Lower leg skin (tissue), 4 donors: ENCODE measurements around the gene FOSL2. TPM values are rescaled to one million over a fixed set of nuclear protein-coding genes. Genes with fewer than 3 reads are reported as not detected.

ENCODE experiments used
- DNase-seq, 2 donors: peaks; one replicate each; pipeline ENCODE4 v3.0.0-alpha.2; 2019; ENCODE audit warnings: low spot score in 2 of 2
- H3K4me3 ChIP-seq: fragments of 200-600 bp; sonication (generic); 2 replicates; pipeline ENCODE4 v1.5.1; 2017; ENCODE audit warnings: mild to moderate bottlenecking, low read depth; ENCODE audit not compliant: poor library complexity, severe bottlenecking
- CTCF ChIP-seq, 3 donors: fragments of 450-650 bp; IDR thresholded peaks; one replicate each; pipeline ENCODE4 v1.5.1; 2016; ENCODE audit warnings: antibody characterized with exemption in 3 of 3, mild to moderate bottlenecking in 3 of 3, moderate library complexity in 2 of 3
- POLR2A ChIP-seq, 2 donors: fragments of 450-650 bp; IDR thresholded peaks; one replicate each; pipeline ENCODE4 v1.6.1; 2016 to 2017; ENCODE audit warnings: antibody characterized with exemption in 2 of 2, mild to moderate bottlenecking in 1 of 2, moderate library complexity in 1 of 2
- WGBS, 2 donors: methylation state at CpG; one replicate each; pipeline ENCODE4 v1.1.5; 2018; 5-methylcytosine and 5-hydroxymethylcytosine counted together
- intact Hi-C: fragments of 100-400 bp; cut with DNase I; formaldehyde crosslinking; loops from one replicate; pipeline ENCODE4 v1.15.0; 2023; ENCODE audit warnings: low total_unique reads
- total RNA-seq, 4 donors: library from RNA; depleted of rRNA; stranded (reverse); fragments of >200 nt; gene quantifications; one replicate each; pipeline ENCODE4 v1.1.0, GENCODE V29; 2016

The FOSL2 gene
- total RNA-seq, 4 donors from 2014 or later = 189 to 423 (median 301) TPM

GRCh38 chr2:28429636-28430376, 37.1 kb downstream of the FOSL2 start:
- DNase-seq = no peak
- TF ChIP-seq POLR2A (IDR thresholded peaks at IDR 0.05) = no peak
- 81 to 91% methylated on average over 3 of the region's 3 CpGs for WGBS, 2 donors
- intact Hi-C loops = no loop called here
- H3K4me3 ChIP-seq = no peak overlapping the region

DNA sequence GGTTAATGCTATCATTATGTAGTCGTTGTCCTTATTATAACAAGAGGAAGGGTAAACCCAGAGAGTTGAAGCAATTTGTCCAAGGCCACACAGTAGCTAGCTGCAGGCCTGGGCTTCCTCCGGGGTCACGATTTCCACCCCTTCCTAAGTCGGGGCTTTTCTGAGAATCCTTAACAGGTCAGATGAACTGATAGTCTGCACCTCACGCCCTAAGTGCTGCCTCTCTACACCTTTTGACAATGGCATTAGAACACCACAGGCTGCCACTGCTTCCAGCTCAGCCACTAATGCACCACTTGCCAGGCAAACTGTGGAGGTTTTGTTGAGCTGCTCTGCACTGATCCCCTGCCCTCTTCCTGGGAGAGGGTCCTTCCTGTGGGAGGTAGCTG, 37.7 kb downstream of the FOSL2 start:
- TF ChIP-seq CTCF (IDR thresholded peaks at IDR 0.05) (no peak), POLR2A (IDR thresholded peaks at IDR 0.05) (no peak)
- WGBS, 2 donors = 83 to 92% methylated on average over 5 of the region's 5 CpGs
- no peak for DNase-seq
- intact Hi-C loops = no loop called here
- no peak overlapping the region for H3K4me3 ChIP-seq

- no peak for DNase-seq
Measured at GRCh38 chr2:28430788-28431418, 38.2 kb downstream of the FOSL2 start.

GRCh38 chr2:28431741-28432140, 39.1 kb downstream of the FOSL2 start:
- 93 to 94% methylated on average over 4 of the region's 4 CpGs for WGBS, 2 donors
- H3K4me3 ChIP-seq = no peak overlapping the region
- TF ChIP-seq CTCF (IDR thresholded peaks at IDR 0.05) = no peak
- no peak for TF ChIP-seq POLR2A (IDR thresholded peaks at IDR 0.05)

More at GRCh38 chr2:28430788-28431418, 38.2 kb downstream of the FOSL2 start:
- TF ChIP-seq CTCF (IDR thresholded peaks at IDR 0.05) = no peak
- no peak for TF ChIP-seq POLR2A (IDR thresholded peaks at IDR 0.05)
- intact Hi-C loops = no loop called here
- no peak overlapping the region for H3K4me3 ChIP-seq
- 72 to 81% methylated on average over 6 of the region's 6 CpGs for WGBS, 2 donors

DNA sequence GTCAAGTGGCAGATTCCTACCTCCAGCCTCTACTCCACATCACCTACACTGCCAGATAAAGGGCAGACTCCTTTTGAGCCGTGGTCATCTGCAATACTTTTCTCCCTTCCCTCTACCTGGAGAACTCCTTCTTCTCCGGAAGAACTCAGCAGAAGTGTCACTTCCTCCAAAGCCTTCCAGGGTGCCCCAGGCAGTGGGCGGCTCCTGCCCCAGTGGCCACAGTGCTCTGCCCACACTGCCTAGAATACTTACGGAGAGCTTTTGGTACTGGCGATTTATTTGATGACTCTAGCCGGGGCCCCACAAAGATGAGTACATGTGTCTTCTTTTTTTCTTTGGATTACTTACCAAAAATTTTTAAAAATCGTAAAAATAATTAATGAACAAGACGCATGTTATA, 39.7 kb downstream of the FOSL2 start:
- TF ChIP-seq CTCF (IDR thresholded peaks at IDR 0.05) = no peak
- TF ChIP-seq POLR2A (IDR thresholded peaks at IDR 0.05) = no peak
- intact Hi-C loops = no loop called here
- WGBS, 2 donors = 85 to 91% methylated on average over 8 of the region's 8 CpGs
- H3K4me3 ChIP-seq = no peak overlapping the region
- DNase-seq = no peak

More at GRCh38 chr2:28431741-28432140, 39.1 kb downstream of the FOSL2 start:
- DNase-seq = no peak
- intact Hi-C loops = no loop called here

GRCh38 chr2:28433215-28433614, 40.6 kb downstream of the FOSL2 start:
- intact Hi-C loops = no loop called here
- no peak overlapping the region for H3K4me3 ChIP-seq
- WGBS, 2 donors = 97 to 98% methylated on average over 2 of the region's 2 CpGs
- no peak for DNase-seq
- no peak for TF ChIP-seq CTCF (IDR thresholded peaks at IDR 0.05)
- no peak for TF ChIP-seq POLR2A (IDR thresholded peaks at IDR 0.05)
